Gastrocnemius medialis (tissue), 4 donors: Measurements from ENCODE around the gene ACVR1C. TPM values are rescaled to one million over a fixed set of nuclear protein-coding genes. Genes with fewer than 3 reads are reported as not detected.

Experiments
- ATAC-seq, 2 donors: fragments of 150-250 bp; one replicate each; pipeline ENCODE4 v1.9.1; 2016
- DNase-seq, 2 donors: peaks; one replicate each; pipeline ENCODE4 v3.0.0-alpha.2; 2019
- H3K27ac ChIP-seq, 4 donors: fragments of 200-600 bp; sonication (generic); 1 replicate in 1 of 4; 2 replicates in 3 of 4; pipeline ENCODE4 v1.5.1; 2016 to 2018; ENCODE audit warnings: mild to moderate bottlenecking in 2 of 4, moderate library complexity in 1 of 4
- H3K27me3 ChIP-seq, 3 donors: fragments of 200-600 bp; sonication (generic) in 2 of 3; 1 replicate in 1 of 3; 2 replicates in 2 of 3; pipeline versions ENCODE4 v1.5.1 to v1.6.0; 2016 to 2019; ENCODE audit warnings: mild to moderate bottlenecking in 1 of 3, moderate library complexity in 1 of 3
- H3K36me3 ChIP-seq, 2 donors: fragments of 200-600 bp; sonication (generic) in 1 of 2; one replicate each; pipeline ENCODE4 v1.5.1; 2017 to 2018
- H3K4me1 ChIP-seq, 2 donors: fragments of 200-600 bp; sonication (generic) in 1 of 2; one replicate each; pipeline ENCODE4 v1.5.1; 2016 to 2017; ENCODE audit warnings: mild to moderate bottlenecking in 2 of 2
- H3K4me3 ChIP-seq, 4 donors: fragments of 200-600 bp; sonication (generic) in 3 of 4; 1 replicate in 1 of 4; 2 replicates in 3 of 4; pipeline ENCODE4 v1.5.1; 2016 to 2019; ENCODE audit warnings: mild to moderate bottlenecking in 2 of 4
- H3K9me3 ChIP-seq, 3 donors: fragments of 200-600 bp; sonication (generic) in 2 of 3; 1 replicate in 1 of 3; 2 replicates in 2 of 3; pipeline ENCODE4 v1.5.1; 2016 to 2019
- POLR2A ChIP-seq, 2 donors: fragments of 450-650 bp; IDR thresholded peaks; one replicate each; pipeline ENCODE4 v1.6.1; 2017; ENCODE audit warnings: antibody characterized with exemption in 2 of 2, mild to moderate bottlenecking in 2 of 2, moderate library complexity in 2 of 2
- in situ Hi-C, 4 donors: fragments of 200-750 bp; cut with MboI; loops; one replicate each; pipeline versions ENCODE4 v1.15.0 to v1.8.0; 2017; ENCODE audit warnings: low sequenced_read_pairs in 4 of 4
- intact Hi-C: fragments of 100-400 bp; cut with DNase I; formaldehyde crosslinking; loops from one replicate; pipeline ENCODE4 v1.15.1; 2023; ENCODE audit warnings: low total_unique reads
- total RNA-seq, 4 donors: library from RNA; depleted of rRNA; stranded (reverse); fragments of >200 nt; gene quantifications; one replicate each; pipeline versions ENCODE4 v1.1.0 to v1.2.3, GENCODE V29; 2016
- TF ChIP-seq, protein P1 (sequence below), 5 experiments: fragments of 450-650 bp in 3 of 5; fragments of 200-600 bp in 2 of 5; sonication (generic) in 2 of 5; IDR thresholded peaks in 4 of 5; conservative IDR thresholded peaks in 1 of 5; 1 replicate in 4 of 5; 2 replicates in 1 of 5; pipeline ENCODE4 v1.5.1; 2016 to 2019; ENCODE audit warnings: antibody characterized with exemption in 5 of 5, mild to moderate bottlenecking in 3 of 5, moderate library complexity in 3 of 5

ACVR1C gene
- total RNA-seq, 4 donors from 2014 or later, result 0.46 to 2.1 (median 0.90) TPM

- Histone ChIP-seq H3K9me3 (no peaks in the 10 kb centered on the region), H3K4me3 (no peak overlapping the region), H3K27ac (no peak overlapping the region), H3K4me1 (no peaks in the 10 kb centered on the region), H3K36me3 (no peaks in the 10 kb centered on the region), H3K27me3 (no peaks in the 10 kb centered on the region)
- DNase-seq (peak; percentile 10 to 28), ATAC-seq (peak in 1 of 2 donors; percentile 56)
- intact Hi-C loops, result loop anchor here (10.0 kb wide), 1 partner anchor 253 kb away; no protein-coding TSS in a partner anchor
- in situ Hi-C loops, result loop anchor here in 2 of 4 donors (5.0 to 25.0 kb wide), 4 partner anchors 270 to 520 kb away; no protein-coding TSS in a partner anchor
- no peak for TF ChIP-seq POLR2A (IDR thresholded peaks at IDR 0.05)
- TF ChIP-seq, protein P1, sequence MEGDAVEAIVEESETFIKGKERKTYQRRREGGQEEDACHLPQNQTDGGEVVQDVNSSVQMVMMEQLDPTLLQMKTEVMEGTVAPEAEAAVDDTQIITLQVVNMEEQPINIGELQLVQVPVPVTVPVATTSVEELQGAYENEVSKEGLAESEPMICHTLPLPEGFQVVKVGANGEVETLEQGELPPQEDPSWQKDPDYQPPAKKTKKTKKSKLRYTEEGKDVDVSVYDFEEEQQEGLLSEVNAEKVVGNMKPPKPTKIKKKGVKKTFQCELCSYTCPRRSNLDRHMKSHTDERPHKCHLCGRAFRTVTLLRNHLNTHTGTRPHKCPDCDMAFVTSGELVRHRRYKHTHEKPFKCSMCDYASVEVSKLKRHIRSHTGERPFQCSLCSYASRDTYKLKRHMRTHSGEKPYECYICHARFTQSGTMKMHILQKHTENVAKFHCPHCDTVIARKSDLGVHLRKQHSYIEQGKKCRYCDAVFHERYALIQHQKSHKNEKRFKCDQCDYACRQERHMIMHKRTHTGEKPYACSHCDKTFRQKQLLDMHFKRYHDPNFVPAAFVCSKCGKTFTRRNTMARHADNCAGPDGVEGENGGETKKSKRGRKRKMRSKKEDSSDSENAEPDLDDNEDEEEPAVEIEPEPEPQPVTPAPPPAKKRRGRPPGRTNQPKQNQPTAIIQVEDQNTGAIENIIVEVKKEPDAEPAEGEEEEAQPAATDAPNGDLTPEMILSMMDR (IDR thresholded peaks at IDR 0.05 in 4 of 5, conservative IDR thresholded peaks at IDR 0.05 in 1 of 5), result peak in 4 of 5 experiments; percentile 32 to 65 (median 58)
Observed at GRCh38 chr2:157492189-157492773, 136.4 kb downstream of the ACVR1C start.

DNA sequence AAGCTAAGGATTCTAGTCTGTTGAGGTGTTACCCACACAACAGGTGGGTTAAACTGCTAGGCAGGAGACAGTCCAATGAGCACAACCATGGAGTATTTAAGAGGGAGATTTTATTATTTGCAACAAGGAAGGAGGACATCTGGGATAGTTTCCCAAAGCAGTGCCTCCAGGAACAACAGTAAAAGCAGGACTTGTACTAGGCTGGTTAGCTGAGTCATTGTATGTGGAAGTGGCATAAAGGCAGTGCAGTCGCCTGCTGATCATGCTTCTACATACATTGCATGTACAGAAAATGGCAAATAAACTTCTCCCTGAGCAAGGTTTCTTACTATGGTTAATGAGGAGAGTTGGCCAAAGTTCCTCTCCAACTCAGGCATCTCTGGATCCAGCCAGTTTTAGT is 138.7 kb downstream of the ACVR1C start:
- no peak for TF ChIP-seq POLR2A (IDR thresholded peaks at IDR 0.05)
- TF ChIP-seq, protein P1 (IDR thresholded peaks at IDR 0.05 in 4 of 5, conservative IDR thresholded peaks at IDR 0.05 in 1 of 5), result no peak
- DNase-seq (no peak), ATAC-seq (no peak)
- H3K4me3 ChIP-seq, result no peak overlapping the region
- no peaks in the 10 kb centered on the region for H3K36me3 ChIP-seq
- no peak overlapping the region for H3K27ac ChIP-seq
- H3K4me1 ChIP-seq, result no peaks in the 10 kb centered on the region
- intact Hi-C loops (loop anchor here (10.0 kb wide), 1 partner anchor 255 kb away; no protein-coding TSS in a partner anchor), in situ Hi-C loops (loop anchor here in 2 of 4 donors (5.0 to 25.0 kb wide), 4 partner anchors 272 to 522 kb away; no protein-coding TSS in a partner anchor)
- H3K27me3 ChIP-seq, result no peaks in the 10 kb centered on the region
- no peaks in the 10 kb centered on the region for H3K9me3 ChIP-seq

- Histone ChIP-seq H3K4me3 (no peak overlapping the region), H3K9me3 (no peaks in the 10 kb centered on the region), H3K4me1 (no peaks in the 10 kb centered on the region), H3K36me3 (no peaks in the 10 kb centered on the region), H3K27ac (no peak overlapping the region), H3K27me3 (no peaks in the 10 kb centered on the region)
- ATAC-seq (no peak), DNase-seq (no peak)
- intact Hi-C loops, result no loop called here
- no peak for TF ChIP-seq POLR2A (IDR thresholded peaks at IDR 0.05)
- TF ChIP-seq, protein P1 (IDR thresholded peaks at IDR 0.05 in 4 of 5, conservative IDR thresholded peaks at IDR 0.05 in 1 of 5), result no peak
- in situ Hi-C loops, result loop anchor here in 1 of 4 donors (25.0 kb wide), 1 partner anchor 273 kb away; no protein-coding TSS in a partner anchor
Observed at GRCh38 chr2:157488877-157489276, 139.8 kb downstream of the ACVR1C start.

DNA sequence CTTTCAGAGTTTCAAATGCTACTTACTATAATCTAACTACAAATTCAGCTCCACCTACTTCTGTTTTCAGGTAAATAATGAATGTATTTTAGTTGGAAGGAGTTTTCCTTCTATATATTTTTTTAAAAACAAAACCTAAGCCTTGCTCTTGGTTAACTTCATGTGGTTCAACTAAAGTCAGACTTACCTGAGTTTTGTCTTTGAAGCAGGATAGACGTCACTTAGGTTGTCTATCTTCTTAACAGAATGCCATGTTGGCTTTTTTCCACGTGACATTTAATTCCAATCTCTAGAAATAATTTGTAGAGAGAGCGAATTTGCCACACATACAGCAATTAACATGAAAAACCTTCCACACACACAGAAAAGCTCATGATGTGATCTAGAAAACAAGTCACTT is 140.9 kb downstream of the ACVR1C start:
- TF ChIP-seq POLR2A (IDR thresholded peaks at IDR 0.05), result no peak
- TF ChIP-seq, protein P1 (IDR thresholded peaks at IDR 0.05 in 4 of 5, conservative IDR thresholded peaks at IDR 0.05 in 1 of 5), result no peak
- no peak overlapping the region for H3K27ac ChIP-seq
- ATAC-seq (no peak), DNase-seq (no peak)
- H3K4me3 ChIP-seq, result no peak overlapping the region
- H3K27me3 ChIP-seq, result no peaks in the 10 kb centered on the region
- intact Hi-C loops, result no loop called here
- in situ Hi-C loops, result loop anchor here in 1 of 4 donors (25.0 kb wide), 1 partner anchor 275 kb away; no protein-coding TSS in a partner anchor
- H3K9me3 ChIP-seq, result no peaks in the 10 kb centered on the region
- H3K36me3 ChIP-seq, result no peaks in the 10 kb centered on the region
- H3K4me1 ChIP-seq, result no peaks in the 10 kb centered on the region
